A172 (cell line): ENCODE results near the gene PHACTR2. TPM values are rescaled to one million over a fixed set of nuclear protein-coding genes. Genes with fewer than 3 reads are reported as not detected.
"Not testable (repeated sequence)": the region's sequence is repeated elsewhere in the genome, so short reads cannot be mapped to it uniquely, and the experiment has no call there.

ENCODE experiments used
- DNase-seq: peaks from one replicate; pipeline ENCODE4 v3.0.0-alpha.2; 2015; ENCODE audit warnings: low spot score
- total RNA-seq: library from RNA; depleted of rRNA; stranded (reverse); fragments of >200 nt; shearing (Covaris generic); gene quantifications from 2 replicates; pipeline ENCODE4 v1.2.3, GENCODE V29; 2014; rRNA removed

PHACTR2 gene
- total RNA-seq, result 15.5 and 21.3 TPM in 2 replicates

DNA sequence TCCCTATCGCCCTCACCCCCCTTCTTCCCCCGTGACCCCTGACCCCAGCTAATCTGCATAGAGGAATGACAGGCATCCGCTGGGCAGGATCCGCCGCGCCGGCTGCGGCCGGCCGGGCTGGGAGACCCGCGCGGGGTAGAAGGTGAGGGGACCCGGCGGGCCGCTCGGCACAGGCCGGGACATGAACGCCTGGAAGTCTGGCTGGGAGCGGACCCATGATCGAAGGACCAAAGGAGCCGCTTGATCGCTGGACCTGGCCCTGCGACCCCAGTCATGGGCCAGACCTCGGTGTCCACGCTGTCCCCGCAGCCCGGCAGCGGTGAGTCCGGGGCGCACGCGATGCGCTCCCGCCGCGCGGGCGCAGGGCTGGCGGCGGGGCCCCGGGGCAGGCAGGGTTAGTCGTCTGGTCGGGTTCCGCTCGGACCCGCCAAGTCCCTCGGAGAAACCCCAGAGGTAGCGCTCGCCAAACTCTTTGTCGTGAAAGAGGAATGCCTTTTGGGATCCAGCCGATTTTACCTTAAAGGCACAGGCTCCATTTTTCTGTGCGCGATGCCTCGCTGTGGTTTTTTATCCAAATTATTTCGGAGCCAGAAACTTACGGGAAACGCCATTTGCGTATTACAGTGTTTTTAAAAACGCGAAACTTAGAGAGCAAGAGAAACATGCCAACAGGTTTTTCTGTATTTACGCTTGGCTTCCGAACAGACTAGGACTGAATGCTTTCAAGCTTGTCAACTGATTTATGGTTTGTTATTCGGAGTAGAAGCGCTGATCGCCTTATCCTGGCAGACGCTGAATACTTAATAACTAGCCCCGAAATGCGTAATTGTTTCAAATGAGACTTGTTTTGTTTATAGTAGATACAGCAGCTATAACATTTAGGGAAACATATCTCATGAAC is at the start of gene PHACTR2:
Gene PHACTR2 (plus strand): TSS at position 75 of the 901 bp plus-strand sequence. CDS start 199 bp downstream, at position 274.
- peak; percentile 29 for DNase-seq

- no peak for DNase-seq
Measured at GRCh38 chr6:143629104-143630080, 48.4 kb upstream of the PHACTR2 start.

DNA sequence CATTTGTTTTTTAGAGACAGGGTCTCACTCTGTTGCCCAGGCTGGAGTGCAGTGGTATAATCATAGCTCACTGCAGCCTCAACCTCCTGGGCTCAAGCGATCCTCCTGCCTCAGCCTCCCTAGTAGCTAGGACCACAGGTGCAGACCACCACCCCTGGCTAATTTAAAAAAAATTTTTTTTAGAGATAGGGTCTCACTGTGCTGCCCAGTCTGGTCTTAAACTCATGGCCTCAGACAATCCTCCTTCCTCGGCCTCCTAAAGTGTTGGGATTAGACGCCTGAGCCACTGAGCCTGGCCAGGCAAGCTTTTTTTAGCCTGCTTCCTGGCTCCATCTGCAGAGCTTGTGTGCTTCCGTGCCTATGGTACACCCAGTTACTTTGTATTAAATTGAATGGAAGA is 46.6 kb upstream of the PHACTR2 start:
- DNase-seq, result not testable (repeated sequence)

GRCh38 chr6:143632894-143633293 is 44.9 kb upstream of the PHACTR2 start:
- no peak for DNase-seq

DNA sequence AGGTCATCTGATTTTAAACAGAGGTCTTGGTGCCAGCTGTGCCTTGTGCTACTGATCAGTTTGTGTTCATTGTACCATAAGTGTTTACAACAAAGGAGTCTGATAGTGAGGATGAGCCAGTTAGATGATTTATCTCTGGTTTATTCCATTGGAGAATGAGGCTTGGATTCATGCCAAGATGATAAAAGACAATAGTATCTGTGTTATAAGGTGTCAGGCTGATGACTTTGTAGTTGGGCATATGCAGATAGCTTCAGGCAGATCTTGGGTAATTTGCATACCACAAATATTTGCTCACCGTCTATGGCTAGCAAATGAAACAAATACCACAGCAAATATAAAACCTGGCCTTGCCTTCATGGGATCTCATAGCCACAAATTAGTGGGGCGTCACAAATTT is 43.3 kb upstream of the PHACTR2 start:
- DNase-seq, result peak; percentile 3

DNA sequence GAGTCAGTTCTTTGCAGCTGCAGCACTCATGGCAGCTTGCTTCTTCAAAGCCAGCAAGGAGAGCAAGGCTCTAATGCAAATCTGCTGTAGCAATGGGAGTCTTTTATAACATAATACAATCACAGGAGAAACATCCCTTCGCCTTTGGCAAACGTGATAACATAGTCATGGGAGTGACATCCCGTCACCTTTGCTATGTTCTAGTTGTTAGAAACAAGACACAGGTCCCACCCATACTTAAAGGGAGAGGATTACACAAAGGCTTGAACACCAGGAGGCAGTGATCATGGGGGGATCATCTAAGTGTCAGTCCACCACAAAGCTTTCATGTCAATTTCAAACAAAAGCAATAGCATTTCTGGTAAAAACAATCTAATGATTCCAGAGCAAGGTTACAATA is 40.1 kb upstream of the PHACTR2 start:
- no peak for DNase-seq

GRCh38 chr6:143642403-143642802 is 35.4 kb upstream of the PHACTR2 start:
- DNase-seq, result no peak

- no peak for DNase-seq
Measured at GRCh38 chr6:143647191-143647590, 30.6 kb upstream of the PHACTR2 start.

DNA sequence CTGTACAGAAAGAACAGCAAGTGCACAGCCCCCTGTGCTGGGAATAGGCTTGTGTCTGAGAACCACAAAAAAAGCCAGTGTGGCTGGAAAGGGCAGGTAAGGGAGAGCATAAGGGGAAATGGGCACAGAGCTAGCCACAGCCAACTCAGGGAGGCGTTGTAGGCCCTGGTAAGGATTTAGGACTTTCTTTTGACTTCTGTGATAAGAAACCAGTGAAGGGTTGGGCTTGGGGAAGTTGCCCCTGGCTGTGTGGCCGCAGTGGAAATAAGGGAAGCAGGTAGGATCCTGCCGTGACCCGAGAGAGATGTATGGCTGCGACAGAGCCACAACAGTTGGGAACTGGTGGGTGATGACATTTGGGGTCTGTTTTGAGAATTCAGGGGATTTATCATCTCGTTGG is 30.0 kb upstream of the PHACTR2 start:
- DNase-seq, result no peak

DNA sequence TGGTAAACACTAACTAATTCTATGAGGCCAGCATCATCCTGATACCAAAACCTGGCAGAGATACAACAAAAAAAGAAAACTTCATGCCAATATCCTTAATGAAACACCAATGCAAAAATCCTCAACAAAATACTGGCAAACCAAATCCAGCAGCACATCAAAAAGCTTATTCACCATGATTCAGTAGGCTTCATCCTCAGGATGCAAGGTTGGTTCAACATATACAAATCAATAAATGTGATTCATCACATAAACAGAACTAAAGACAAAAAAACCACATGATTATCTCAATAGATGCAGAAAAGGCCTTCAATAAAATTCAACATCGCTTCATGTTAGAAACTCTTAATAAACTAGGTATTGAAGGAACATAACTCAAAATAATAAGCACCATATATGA is 28.4 kb upstream of the PHACTR2 start:
- DNase-seq, result not testable (repeated sequence)

- not testable (repeated sequence) for DNase-seq
Measured at GRCh38 chr6:143651328-143651727, 26.4 kb upstream of the PHACTR2 start.

GRCh38 chr6:143652841-143653331 is 24.9 kb upstream of the PHACTR2 start:
- no peak for DNase-seq

GRCh38 chr6:143655541-143655940 is 22.2 kb upstream of the PHACTR2 start:
- no peak for DNase-seq

DNA sequence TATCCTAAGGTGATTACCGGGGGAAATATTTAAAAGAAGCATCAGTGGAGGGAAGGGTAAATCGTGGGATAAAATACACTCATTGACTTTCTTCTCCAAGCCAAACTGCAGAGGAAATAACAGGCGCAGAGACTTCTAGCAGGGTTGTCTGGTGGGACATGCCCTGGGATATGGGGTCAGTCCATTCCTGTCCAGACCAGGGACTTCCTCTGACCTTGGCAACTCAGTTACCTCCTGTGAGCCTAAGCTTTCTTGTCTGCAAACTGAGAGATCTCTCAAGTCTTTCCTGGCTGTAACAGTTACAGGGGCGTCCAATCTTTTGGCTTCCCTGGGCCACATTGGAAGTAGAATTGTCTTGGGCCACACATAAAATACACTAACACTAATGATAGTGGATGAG is 21.7 kb upstream of the PHACTR2 start:
- no peak for DNase-seq

- DNase-seq, result no peak
Measured at GRCh38 chr6:143657809-143658208, 20.0 kb upstream of the PHACTR2 start.

GRCh38 chr6:143660170-143660569 is 17.6 kb upstream of the PHACTR2 start:
- DNase-seq, result not testable (repeated sequence)

DNA sequence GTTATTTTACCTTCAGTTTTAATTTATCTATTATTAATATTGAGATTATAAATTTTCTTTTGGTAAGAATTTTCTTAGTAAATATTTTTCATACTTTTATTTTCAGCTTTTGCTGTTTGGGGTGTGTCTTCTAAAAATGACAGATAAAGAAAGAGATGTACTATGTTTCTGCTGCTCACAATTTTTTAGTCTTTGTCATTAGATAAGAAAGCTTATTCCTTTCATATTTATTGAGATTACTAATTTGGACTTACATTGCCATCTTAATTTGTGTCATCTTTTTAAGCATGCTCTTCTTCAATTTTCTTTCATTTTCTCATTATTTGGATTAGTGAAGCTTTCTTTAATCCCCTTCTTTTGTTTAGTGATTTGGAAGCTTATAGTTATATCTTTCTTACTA is 13.6 kb upstream of the PHACTR2 start:
- DNase-seq, result no peak

GRCh38 chr6:143666007-143666406 is 11.8 kb upstream of the PHACTR2 start:
- DNase-seq, result not testable (repeated sequence)

- not testable (repeated sequence) for DNase-seq
Measured at GRCh38 chr6:143669483-143669882, 8.3 kb upstream of the PHACTR2 start.

DNA sequence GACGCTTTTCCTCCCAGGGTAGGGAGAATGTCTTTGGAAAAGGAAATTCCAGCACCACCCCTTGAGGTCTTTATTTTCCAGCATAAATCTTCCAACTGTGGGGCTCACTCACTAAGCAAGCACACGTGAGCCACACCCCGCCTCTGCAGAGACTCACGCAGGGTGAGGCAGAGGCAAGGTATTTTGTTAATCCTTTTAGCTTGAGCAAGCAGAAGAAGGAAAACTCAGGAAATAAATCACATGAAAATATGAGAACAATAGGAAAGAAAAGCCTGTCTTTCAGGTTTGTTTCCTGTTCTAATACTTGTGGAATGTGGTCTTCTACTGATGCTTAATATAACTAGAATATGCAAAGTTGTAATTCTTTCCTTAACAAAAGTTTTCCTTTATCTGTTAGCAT is 4.1 kb upstream of the PHACTR2 start:
- DNase-seq, result peak; percentile 84

GRCh38 chr6:143674483-143675381 is 3.0 kb upstream of the PHACTR2 start:
- no peak for DNase-seq
